Heart right ventricle (tissue), 16 donors: ENCODE results near the gene ACKR4. TPM values are rescaled to one million over a fixed set of nuclear protein-coding genes. Genes with fewer than 3 reads are reported as not detected.
A peak's percentile ranks its signal among the peaks of the same experiment; 100 is the strongest.

Source experiments
- ATAC-seq, 8 donors: fragments of 200-7000 bp; cut with Tn5 transposase; one replicate each; pipeline ENCODE4 v1.9.1; 2020; ENCODE audit warnings: mild to moderate bottlenecking in 8 of 8, moderate library complexity in 8 of 8, moderate number of reproducible peaks in 1 of 8
- DNase-seq, 2 donors: peaks; one replicate each; pipeline ENCODE4 v3.0.0-alpha.2; 2020
- H3K27ac ChIP-seq, 10 donors: fragments of 200-600 bp; sonication (generic) in 2 of 10; one replicate each; pipeline versions ENCODE4 v1.5.0 to v1.8.0; 2020 to 2022; ENCODE audit warnings: mild to moderate bottlenecking in 3 of 10
- H3K27me3 ChIP-seq, 7 donors: fragments of 200-600 bp; one replicate each; pipeline ENCODE4 v1.8.0; 2021 to 2022; ENCODE audit warnings: mild to moderate bottlenecking in 2 of 7
- H3K36me3 ChIP-seq, 9 donors: fragments of 200-600 bp; sonication (generic) in 1 of 9; one replicate each; pipeline versions ENCODE4 v1.5.0 to v1.8.0; 2020 to 2022; ENCODE audit warnings: mild to moderate bottlenecking in 2 of 9
- H3K4me1 ChIP-seq, 9 donors: fragments of 200-600 bp; sonication (generic) in 1 of 9; one replicate each; pipeline versions ENCODE4 v1.5.0 to v1.8.0; 2020 to 2022; ENCODE audit warnings: mild to moderate bottlenecking in 4 of 9
- H3K4me3 ChIP-seq, 10 donors: fragments of 200-600 bp; sonication (generic) in 2 of 10; one replicate each; pipeline versions ENCODE4 v1.5.0 to v1.8.0; 2020 to 2022; ENCODE audit warnings: mild to moderate bottlenecking in 7 of 10, moderate library complexity in 2 of 10
- H3K9me3 ChIP-seq, 11 donors: fragments of 200-600 bp in 10 of 11; sonication (generic) in 2 of 11; one replicate each; pipeline versions ENCODE4 v1.5.0 to v1.8.0; 2013 to 2022; ENCODE audit warnings: mild to moderate bottlenecking in 2 of 11, control low read depth in 1 of 11, moderate library complexity in 1 of 11
- CTCF ChIP-seq, 9 donors: fragments of 200-600 bp; sonication (generic) in 2 of 9; IDR thresholded peaks; one replicate each; pipeline versions ENCODE4 v1.5.0 to v1.8.0; 2021 to 2022; ENCODE audit warnings: antibody characterized with exemption in 9 of 9, mild to moderate bottlenecking in 5 of 9, moderate library complexity in 1 of 9
- WGBS, 2 donors: extraction: QIAGEN DNeasy Blood & Tissue Kit; methylation state at CpG; one replicate each; pipeline ENCODE4 v1.1.7; 2013; ENCODE audit warnings: inconsistent platforms in 1 of 2; 5-methylcytosine and 5-hydroxymethylcytosine counted together
- intact Hi-C, 10 donors: fragments of 100-400 bp; cut with DNase I; formaldehyde crosslinking; loops; one replicate each; pipeline versions ENCODE4 v1.11.1 to v1.14.2; 2022
- long read RNA-seq, 3 donors: library from polyadenylated mRNA; unstranded; transcript quantifications; one replicate each; pipeline ENCODE4 v2.0.0, GENCODE V29; 2020 to 2021
- polyA plus RNA-seq, 2 donors: library from polyadenylated mRNA; stranded (reverse); fragments of 200-250 nt; gene quantifications; one replicate each; pipeline ENCODE4 v1.2.3, GENCODE V29; 2013
- total RNA-seq, 10 donors: library from RNA; stranded (reverse); fragmentation: NEBNext Ultra II Directional in 3 of 10; extraction: Animal tissue kit (Norgen Biotek cat#: 25700) in 3 of 10; gene quantifications; one replicate each; pipeline versions ENCODE4 v1.2.1 to v1.2.4, GENCODE V29; 2021 to 2023
- donor health status: Arrhythmogenic right ventricular cardiomyopathy.
- donor health status: ischemic (EF 13 %, LVEDD 7.1; RV severe dilation, severe dysfunction).
- donor health status: healthy with polysubstance abuse.
- donor health status: DM: no; HTN: yes; CAD: no.
- donor health status: DM: no; HTN: no; CAD: no.
- donor health status: ischemic (EF 25% LVEDD 6.9; RV normal size, moderate dysfunction).
- donor health status: ischemic (EF 25% LVEDD 5.7; RV mildly dilated, moderate dysfunction).
- donor health status: healthy.
- donor health status: DM: yes; HTN: yes; CAD: no.
- donor health status: Ischemic cardiomyopathy.
- donor health status: ischemic (EF 35%, LVEDD 5.7; RV mildly dilated, moderate dysfunction).
- donor health status: nonischemic (EF 11% LVEDD 7.7; RV severe dilation, severe dysfunction).
- donor health status: DM: yes; HTN: yes; CAD: no.
- donor health status: PGD.
- donor health status: ischemic (EF 29% LVEDD 5.4; RV normal size, mild dysfunction).
- donor health status: nonischemic (EF 23%, LVEDD 6.1; RV moderate dilation, normal function).

ACKR4 gene
- total RNA-seq (1 to 10 TPM in 8 of 10 donors, under 1 TPM in 2; 0.47 to 3.4 (median 2.0) TPM), polyA plus RNA-seq (1 to 10 TPM in 1 of 2 donors, under 1 TPM in 1; 0.78 to 3.6 TPM)
- long read RNA-seq, donor 1, partial matches to known transcripts: 0 of 2 reads
- long read RNA-seq, donor 1, other reads (novel, unspliced or antisense): 0 of 2 reads
- long read RNA-seq, donor 2, partial matches to known transcripts: 0 of 1 reads
- long read RNA-seq, donor 2, other reads (novel, unspliced or antisense): 0 of 1 reads
- long read RNA-seq, donor 3, partial matches to known transcripts: 0 of 1 reads
- long read RNA-seq, donor 3, other reads (novel, unspliced or antisense): 0 of 1 reads

DNA sequence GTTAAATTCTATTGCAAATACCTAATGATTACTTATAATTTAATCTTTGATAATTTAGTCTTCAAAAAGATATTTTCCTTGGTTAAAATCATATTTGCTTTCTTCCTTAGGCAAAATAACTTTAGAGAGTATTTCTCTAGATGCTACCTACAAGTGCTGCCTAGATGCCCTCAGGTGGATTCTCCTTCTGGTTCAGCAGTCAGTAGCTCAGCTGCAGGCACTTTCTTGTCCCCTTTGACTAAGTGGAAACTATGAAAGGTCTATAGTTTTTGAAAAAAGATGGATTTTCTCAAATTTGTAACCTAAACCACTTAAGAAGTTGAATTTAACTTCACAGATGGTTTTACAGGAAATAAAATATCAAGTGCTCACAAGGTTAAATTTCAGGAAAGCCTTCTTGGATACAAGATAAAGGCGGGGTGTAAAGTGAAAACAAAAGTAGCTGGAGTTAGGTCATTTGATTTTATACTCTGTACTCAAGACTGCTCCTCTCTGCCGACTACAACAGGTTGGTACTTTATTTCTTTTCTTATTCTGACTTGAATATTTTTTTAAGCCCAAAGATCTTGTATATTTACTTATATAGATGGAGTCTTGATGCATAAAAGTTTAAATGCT, at the start of gene ACKR4:
Gene ACKR4, plus strand, starts transcription at position 455 of the 618 bp plus-strand sequence. CDS start 3,128 bp downstream, outside the sequence.
- Histone ChIP-seq H3K36me3 (peaks cover 0 to 36% (median 0%) of the 10 kb centered on the region in 9 donors), H3K27ac (peak within 1 kb of the TSS in 4 of 10 donors; percentile 7 to 53 (median 24))

GRCh38 chr3:132549169-132549568, 47.9 kb upstream of the ACKR4 start:
- Histone ChIP-seq H3K9me3 (no peaks in the 10 kb centered on the region), H3K27ac (peak overlapping the region in 2 of 10 donors; percentile 28 to 63), H3K4me3 (no peak overlapping the region), H3K36me3 (no peaks in the 10 kb centered on the region), H3K27me3 (no peaks in the 10 kb centered on the region), H3K4me1 (peaks cover 0 to 40% (median 27%) of the 10 kb centered on the region in 9 donors)
- ATAC-seq: peak in 1 of 8 donors; percentile 36
- 95 to 96% methylated on average over 8 of the region's 8 CpGs for WGBS, 2 donors
- TF ChIP-seq CTCF (IDR thresholded peaks at IDR 0.05): no peak
- DNase-seq: no peak
- intact Hi-C loops: no loop called here

More for the DNA sequence above, at the start of gene ACKR4:
- no peak for TF ChIP-seq CTCF (IDR thresholded peaks at IDR 0.05)
- peak in 5 of 8 donors; percentile 55 to 83 (median 76) for ATAC-seq
- intact Hi-C loops: no loop called here
- no peaks in the 10 kb centered on the region for H3K9me3 ChIP-seq
- no peak for DNase-seq
- peaks cover 0 to 14% (median 0%) of the 10 kb centered on the region in 9 donors for H3K4me1 ChIP-seq
- 39 to 55% methylated on average over 2 of the region's 2 CpGs for WGBS, 2 donors
- peak within 1 kb of the TSS in 9 of 10 donors; percentile 1 to 50 (median 30) for H3K4me3 ChIP-seq
- no peaks in the 10 kb centered on the region for H3K27me3 ChIP-seq

- ATAC-seq: peak in 4 of 8 donors; percentile 29 to 54 (median 39)
- Histone ChIP-seq H3K36me3 (no peaks in the 10 kb centered on the region), H3K4me1 (peaks cover 0 to 47% (median 31%) of the 10 kb centered on the region in 9 donors), H3K9me3 (no peaks in the 10 kb centered on the region), H3K4me3 (no peak overlapping the region), H3K27ac (peak overlapping the region in 7 of 10 donors; percentile 28 to 66 (median 46)), H3K27me3 (no peaks in the 10 kb centered on the region)
- intact Hi-C loops: no loop called here
- TF ChIP-seq CTCF (IDR thresholded peaks at IDR 0.05): no peak
- DNase-seq: no peak
Measured at GRCh38 chr3:132549890-132550578, 47.0 kb upstream of the ACKR4 start.
